HepG2 (cell line): ENCODE data around the gene LSM3. TPM values are rescaled to one million over a fixed set of nuclear protein-coding genes. Genes with fewer than 3 reads are reported as not detected.

Experiments
- ATAC-seq: fragments of 200-7000 bp; cut with Tn5 transposase; 3 replicates; pipeline ENCODE4 v1.9.1; 2020; ENCODE audit warnings: mild to moderate bottlenecking, moderate library complexity
- BruUV-seq: library from RNA; stranded (reverse); fragments of 400-500 nt; replicated peaks from 2 replicates; lab custom pipeline; 2021; lab: Mats Ljungman, UMichigan
- CTCF ChIA-PET: fragments of 300-600 bp; formaldehyde crosslinking; extraction: SDS; loops from one replicate; lab custom pipeline; 2021; ENCODE audit warnings: low total read pairs, inconsistent platforms, low intra/inter-chr PET ratio; lab: Yijun Ruan, JAX
- POLR2A ChIA-PET: fragments of 350-600 bp; sonication (Branson Sonifier 250); formaldehyde crosslinking; loops from one replicate; lab custom pipeline; 2020; ENCODE audit warnings: antibody characterized with exemption, inconsistent platforms; lab: Yijun Ruan, JAX
- DNase-seq: peaks from one replicate; pipeline ENCODE4 v3.0.0-alpha.2; 2015; ENCODE audit warnings: low spot score
- FAIRE-seq: peaks from 3 replicates; lab custom pipeline; 2011; peaks lifted over from hg19 to GRCh38; lab: Jason Lieb, UNC
- H2AFZ ChIP-seq: one replicate; pipeline ENCODE4 v1.6.1; 2011; ENCODE audit warnings: low read length, inconsistent platforms
- H3K27ac ChIP-seq: fragments of 300-600 bp; 3 replicates; pipeline ENCODE4 v1.8.0; 2011; ENCODE audit warnings: mixed run types, mild to moderate bottlenecking, mixed read lengths, low read length, inconsistent platforms; ENCODE audit not compliant: insufficient read depth; ENCODE audit errors: extremely low read length
- H3K27me3 ChIP-seq, 2 experiments: fragments of 200-600 bp in 1 of 2; 2 replicates in 1 of 2; 3 replicates in 1 of 2; pipeline versions ENCODE4 v1.6.0 to v1.8.0; 2011; ENCODE audit warnings: low read length in 2 of 2, mild to moderate bottlenecking in 2 of 2, moderate library complexity in 2 of 2, inconsistent platforms in 1 of 2; ENCODE audit not compliant: insufficient read depth in 2 of 2, control insufficient read depth in 1 of 2
- H3K36me3 ChIP-seq, 2 experiments: fragments of 200-600 bp in 1 of 2; replicated peaks in 1 of 2; 2 replicates in 1 of 2; 3 replicates in 1 of 2; pipeline versions ENCODE4 v1.5.1 to v1.8.0; 2011; ENCODE audit warnings: low read length in 2 of 2, inconsistent platforms in 1 of 2; ENCODE audit not compliant: insufficient read depth in 2 of 2, control insufficient read depth in 1 of 2
- H3K4me1 ChIP-seq: 2 replicates; pipeline ENCODE4 v1.5.1; 2012; ENCODE audit warnings: low read length, inconsistent platforms; ENCODE audit not compliant: insufficient read depth
- H3K4me2 ChIP-seq: 2 replicates; pipeline ENCODE4 v1.6.0; 2011; ENCODE audit warnings: low read depth, low read length, inconsistent platforms
- H3K4me3 ChIP-seq, 3 experiments: fragments of 200-600 bp in 1 of 3; sonication (generic), shearing (Covaris generic) in 1 of 3; replicated peaks in 1 of 3; 2 replicates each; pipeline ENCODE4 v1.5.1; 2011 to 2016; ENCODE audit warnings: low read length in 3 of 3, inconsistent platforms in 2 of 3, low read depth in 2 of 3, mild to moderate bottlenecking in 2 of 3, control low read depth in 1 of 3, mixed read lengths in 1 of 3; ENCODE audit not compliant: insufficient read depth in 1 of 3
- H3K79me2 ChIP-seq: one replicate; pipeline ENCODE4 v1.6.1; 2011; ENCODE audit warnings: low read length, inconsistent platforms; ENCODE audit not compliant: insufficient read depth
- H3K9ac ChIP-seq: 2 replicates; pipeline ENCODE4 v1.6.0; 2011; ENCODE audit warnings: mild to moderate bottlenecking, low read depth, low read length, inconsistent platforms; ENCODE audit not compliant: insufficient read depth
- H3K9me3 ChIP-seq: 2 replicates; pipeline ENCODE4 v1.5.1; 2012; ENCODE audit warnings: mild to moderate bottlenecking, low read length
- H4K20me1 ChIP-seq: 2 replicates; pipeline ENCODE4 v1.6.0; 2011; ENCODE audit warnings: inconsistent platforms, mild to moderate bottlenecking, low read length, moderate library complexity; ENCODE audit not compliant: insufficient read depth
- ARNT2 ChIP-seq: sonication (generic); formaldehyde crosslinking; IDR thresholded peaks from 2 replicates; pipeline ENCODE4 v1.8.0; 2022; ENCODE audit warnings: mild to moderate bottlenecking, low read depth, missing genetic modification reagents, moderate library complexity
- RBM22 ChIP-seq: fragments of 200-400 bp; formaldehyde crosslinking; optimal IDR thresholded peaks from 2 replicates; pipeline ENCODE3; 2017; ENCODE audit warnings: mild to moderate bottlenecking, low read length, moderate library complexity
- ZBTB43 ChIP-seq: sonication (generic); formaldehyde crosslinking; conservative IDR thresholded peaks from 2 replicates; pipeline ENCODE4 v1.4.0; 2020; ENCODE audit warnings: missing genetic modification reagents
- ZFP36L1 ChIP-seq: sonication (generic); formaldehyde crosslinking; IDR thresholded peaks from 2 replicates; pipeline ENCODE4 v1.8.0; 2022; ENCODE audit warnings: mild to moderate bottlenecking, missing genetic modification reagents, moderate library complexity
- ZNF451 ChIP-seq: sonication (generic); formaldehyde crosslinking; IDR thresholded peaks from 2 replicates; pipeline ENCODE4 v1.5.0; 2020; ENCODE audit warnings: mild to moderate bottlenecking, missing genetic modification reagents
- ZNF629 ChIP-seq: sonication (generic); formaldehyde crosslinking; conservative IDR thresholded peaks from 2 replicates; pipeline ENCODE4 v1.5.0; 2020; ENCODE audit warnings: missing genetic modification reagents
- WGBS: methylation state at CpG from one replicate; pipeline ENCODE4 v1.1.6; 2017; ENCODE audit warnings: low lambda C conversion rate; 5-methylcytosine and 5-hydroxymethylcytosine counted together
- in situ Hi-C: cut with HindIII; loops from 2 replicates; pipeline ENCODE4 v1.10.0; 2017; ENCODE audit warnings: low pct_unique_long_range_greater_than_20kb; ENCODE audit not compliant: extremely low pct_ligation_motif_present
- intact Hi-C: fragments of 100-400 bp; cut with micrococcal nuclease; formaldehyde crosslinking; loops from one replicate; pipeline ENCODE4 v1.10.0; 2022; ENCODE audit not compliant: unreplicated experiment
- polyA plus RNA-seq, 8 experiments: library from polyadenylated mRNA; depleted of rRNA in 3 of 8; stranded (reverse) in 7 of 8; unstranded in 1 of 8; fragments of >200 nt; fragmentation: Illumina TruSeq in 4 of 8; extraction: Trizol in 4 of 8; gene quantifications; 2 replicates each; pipeline versions ENCODE4 v1.2.1 to v1.2.3, GENCODE V29; 2011 to 2016; ENCODE audit warnings: low read depth in 4 of 8, missing spikeins in 1 of 8, mixed read lengths in 1 of 8; ENCODE audit not compliant: insufficient read depth in 1 of 8
- total RNA-seq, 5 experiments: library from RNA; depleted of rRNA; stranded (reverse); fragments of >200 nt; fragmentation: Illumina TruSeq; extraction: Trizol; gene quantifications; 2 replicates each; pipeline ENCODE4 v1.2.3, GENCODE V29; 2016; ENCODE audit warnings: low read depth in 1 of 5

LSM3 gene
- total and polyA plus RNA-seq, 2 of the 13 experiments (the other 11 are each of a cell fraction or from before 2014, with no cell fraction given), result 5.1 to 19.4 TPM

DNA sequence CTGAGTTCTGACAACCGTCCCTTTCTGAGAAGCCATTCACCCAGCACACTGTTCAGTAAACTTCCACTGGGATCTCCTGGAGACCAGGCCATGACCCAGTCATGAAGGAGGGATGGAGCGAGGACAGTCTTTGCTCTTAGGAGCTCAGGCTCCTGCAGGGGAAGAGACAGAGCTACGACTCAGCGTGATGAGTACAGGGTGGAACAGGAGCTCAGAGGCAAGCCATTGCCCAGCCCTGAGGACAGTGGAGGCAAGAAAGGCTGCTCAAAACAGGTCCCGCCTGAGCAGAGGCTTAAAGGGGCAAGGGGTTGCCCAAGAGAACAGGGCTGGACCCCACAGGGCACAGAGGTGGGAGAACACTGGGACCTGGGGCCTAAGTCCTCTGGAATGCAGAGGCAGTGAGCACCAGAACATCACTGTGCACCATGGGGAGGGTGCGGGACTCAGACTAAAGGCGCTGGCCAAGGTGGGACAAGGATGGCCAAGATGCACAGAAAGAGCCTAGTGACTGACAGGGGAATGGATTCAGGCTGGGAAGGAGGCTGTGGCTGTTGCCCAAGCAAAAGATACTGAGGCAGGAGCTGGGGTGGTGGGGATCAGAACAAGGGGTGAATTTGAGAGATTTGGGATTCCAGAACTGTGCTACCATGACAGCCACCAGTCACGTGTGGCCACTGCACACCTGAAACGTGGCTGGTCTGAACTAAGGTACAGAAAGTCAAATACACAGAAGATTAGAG is 28.0 kb upstream of the LSM3 start:
- ChIA-PET POLR2A (no interaction called here), CTCF (no interaction called here)
- Histone ChIP-seq H3K27ac (no peak overlapping the region), H3K4me3 (no peak overlapping the region), H3K4me1 (no peaks in the 10 kb centered on the region), H3K4me2 (no peak overlapping the region), H3K9me3 (no peaks in the 10 kb centered on the region), H3K27me3 (no peaks in the 10 kb centered on the region), H2AFZ (no peak overlapping the region), H3K36me3 (peaks cover 18 to 42% of the 10 kb centered on the region in 2 experiments), H3K79me2 (no peaks in the 10 kb centered on the region), H4K20me1 (no peaks in the 10 kb centered on the region), H3K9ac (no peak overlapping the region)
- no peak for ATAC-seq
- FAIRE-seq, result no peak
- in situ Hi-C loops (no loop called here), intact Hi-C loops (no loop called here)
- no peak for TF ChIP-seq ARNT2
- peak; percentile 29 for TF ChIP-seq RBM22
- 96% methylated on average over 8 of the region's 9 CpGs for WGBS
- DNase-seq, result no peak
- no TSS peak for BruUV-seq

- in situ Hi-C loops (no loop called here), intact Hi-C loops (no loop called here)
- H3K9ac ChIP-seq, result no peak overlapping the region
- no peak for TF ChIP-seq ZNF451 (CRISPR knock-in tag)
- peak; percentile 80 for TF ChIP-seq ZNF629 (CRISPR knock-in tag)
- TF ChIP-seq ZFP36L1, result no peak
- TF ChIP-seq ZBTB43 (CRISPR knock-in tag), result no peak
- peaks cover 21 to 44% of the 10 kb centered on the region in 2 experiments for H3K36me3 ChIP-seq
- ATAC-seq, result no peak
- no peaks in the 10 kb centered on the region for H4K20me1 ChIP-seq
- ChIA-PET CTCF (no interaction called here), POLR2A (no interaction called here)
- H3K4me3 ChIP-seq, result no peak overlapping the region
- no peak for FAIRE-seq
- H3K27me3 ChIP-seq, result no peaks in the 10 kb centered on the region
- no peak for DNase-seq
- H3K4me1 ChIP-seq, result no peaks in the 10 kb centered on the region
- no peak overlapping the region for H3K4me2 ChIP-seq
- no peaks in the 10 kb centered on the region for H3K79me2 ChIP-seq
- no peak overlapping the region for H3K27ac ChIP-seq
- BruUV-seq, result no TSS peak
- WGBS, result 93% methylated on average over 12 of the region's 12 CpGs
- no peak overlapping the region for H2AFZ ChIP-seq
- H3K9me3 ChIP-seq, result no peaks in the 10 kb centered on the region
These were observed 27.0 kb upstream of the LSM3 start for GRCh38 chr3:14151471-14152083.
